ENCODE results near the gene KCNQ1. TPM values are rescaled to one million over a fixed set of nuclear protein-coding genes. Genes with fewer than 3 reads are reported as not detected.

KCNQ1 gene
- total RNA-seq, 2 experiments from 2014 or later, result 20.4 to 24.3 TPM

DNA sequence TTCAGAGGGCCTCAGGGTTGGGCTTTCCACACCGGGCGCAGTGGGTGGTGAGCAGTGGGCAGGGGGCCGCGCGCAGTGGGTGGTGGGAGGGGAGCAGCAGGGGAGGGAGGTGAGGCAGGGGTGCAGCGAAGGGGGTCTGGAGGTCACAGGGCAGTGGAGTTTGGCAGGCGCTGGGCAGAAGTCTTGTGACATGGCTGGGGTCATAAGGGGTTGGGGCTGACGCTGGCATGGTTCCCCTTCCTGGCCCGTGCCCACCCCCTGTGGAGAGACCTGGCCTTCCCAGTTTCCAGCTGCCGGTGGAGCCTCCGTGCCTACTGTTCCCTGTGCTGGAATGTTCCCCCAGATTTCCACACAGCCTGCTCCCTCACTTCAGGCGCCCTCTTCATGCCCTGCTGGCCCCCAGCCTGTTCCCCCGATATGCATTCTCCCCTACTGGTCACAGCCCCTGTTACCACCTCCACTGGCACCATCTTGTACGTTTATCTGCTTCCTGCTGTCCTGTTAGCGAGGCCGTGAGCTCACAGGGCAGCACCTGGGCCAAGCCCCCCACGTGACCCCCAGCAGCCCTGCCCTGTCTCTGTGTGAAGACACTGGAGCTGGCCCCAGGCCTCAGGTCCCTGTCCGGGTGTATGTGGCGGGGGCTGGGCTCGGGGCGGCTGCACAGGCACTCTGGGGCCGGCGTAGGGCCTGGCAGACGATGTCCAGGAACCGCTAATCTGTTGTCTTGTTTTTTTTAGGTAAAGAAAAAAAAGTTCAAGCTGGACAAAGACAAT, 143.4 kb downstream of the KCNQ1 start:
- CTCF ChIA-PET, result interaction anchor here (1.1 kb wide), 1 partner anchor 81 kb away, joined by 4 read pairs; no protein-coding TSS in a partner anchor
- Mint-ChIP-seq H3K4me1 (no peaks in the 10 kb centered on the region), H3K27me3 (no peaks in the 10 kb centered on the region), H3K9me3 (no peaks in the 10 kb centered on the region), H3K4me3 (no peak overlapping the region), H3K27ac (no peak overlapping the region), H3K36me3 (ENCODE audit: low read depth) (no peaks in the 10 kb centered on the region)
- DNase-seq, result peak; percentile 5
- POLR2A ChIA-PET, result no interaction called here

GRCh38 chr11:2588809-2589537, 144.2 kb downstream of the KCNQ1 start:
- Mint-ChIP-seq H3K27ac (no peak overlapping the region), H3K27me3 (no peaks in the 10 kb centered on the region), H3K36me3 (ENCODE audit: low read depth) (no peaks in the 10 kb centered on the region), H3K4me1 (no peaks in the 10 kb centered on the region), H3K9me3 (no peaks in the 10 kb centered on the region), H3K4me3 (no peak overlapping the region)
- DNase-seq, result no peak
- CTCF ChIA-PET, result interaction anchor here (1.1 kb wide), 1 partner anchor 80 kb away, joined by 4 read pairs; no protein-coding TSS in a partner anchor
- POLR2A ChIA-PET, result no interaction called here

DNA sequence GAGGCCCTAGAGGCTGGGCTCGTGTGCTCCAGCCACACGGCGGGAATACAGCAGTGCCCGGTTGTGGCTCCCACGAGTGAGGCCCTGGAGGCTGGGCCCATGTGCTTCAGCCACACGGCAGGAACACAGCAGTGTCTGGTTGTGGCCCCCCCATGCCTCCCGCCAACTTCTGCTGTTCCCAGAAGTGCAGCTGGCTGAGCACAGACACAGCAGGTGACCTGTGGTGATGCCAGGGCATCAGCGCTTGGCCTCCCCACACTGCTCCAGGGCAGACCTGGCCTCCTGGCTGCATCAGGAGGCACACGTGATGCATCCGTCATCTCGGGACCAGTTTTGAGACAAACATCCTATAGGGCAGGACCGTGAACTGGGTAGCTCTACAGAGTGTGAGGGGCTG, 144.7 kb downstream of the KCNQ1 start:
- H3K9me3 Mint-ChIP-seq, result no peaks in the 10 kb centered on the region
- POLR2A ChIA-PET, result no interaction called here
- H3K36me3 Mint-ChIP-seq (ENCODE audit: low read depth), result no peaks in the 10 kb centered on the region
- H3K27me3 Mint-ChIP-seq, result no peaks in the 10 kb centered on the region
- no peak overlapping the region for H3K27ac Mint-ChIP-seq
- no peak for DNase-seq
- CTCF ChIA-PET, result interaction anchor here (1.1 kb wide), 1 partner anchor 79 kb away, joined by 4 read pairs; no protein-coding TSS in a partner anchor
- H3K4me1 Mint-ChIP-seq, result no peaks in the 10 kb centered on the region
- H3K4me3 Mint-ChIP-seq, result no peak overlapping the region

GRCh38 chr11:2590131-2590964, 145.5 kb downstream of the KCNQ1 start:
- Mint-ChIP-seq H3K27me3 (no peaks in the 10 kb centered on the region), H3K4me1 (no peaks in the 10 kb centered on the region), H3K9me3 (no peaks in the 10 kb centered on the region), H3K27ac (no peak overlapping the region), H3K36me3 (ENCODE audit: low read depth) (no peaks in the 10 kb centered on the region), H3K4me3 (no peak overlapping the region)
- POLR2A ChIA-PET, result no interaction called here
- CTCF ChIA-PET, result no interaction called here
- DNase-seq, result no peak

GRCh38 chr11:2590965-2591754, 146.4 kb downstream of the KCNQ1 start:
- Mint-ChIP-seq H3K27ac (no peak overlapping the region), H3K36me3 (ENCODE audit: low read depth) (no peaks in the 10 kb centered on the region), H3K9me3 (no peaks in the 10 kb centered on the region)

GRCh38 chr11:2591805-2592204, 147.0 kb downstream of the KCNQ1 start:
- DNase-seq, result no peak
- ChIA-PET POLR2A (no interaction called here), CTCF (no interaction called here)
- H3K27me3 Mint-ChIP-seq, result no peaks in the 10 kb centered on the region
- H3K4me1 Mint-ChIP-seq, result no peaks in the 10 kb centered on the region
- peaks cover 2% of the 10 kb centered on the region for H3K9me3 Mint-ChIP-seq
- H3K4me3 Mint-ChIP-seq, result no peak overlapping the region
- H3K36me3 Mint-ChIP-seq (ENCODE audit: low read depth), result no peaks in the 10 kb centered on the region
- H3K27ac Mint-ChIP-seq, result no peak overlapping the region

More at GRCh38 chr11:2590965-2591754, 146.4 kb downstream of the KCNQ1 start:
- no peaks in the 10 kb centered on the region for H3K4me1 Mint-ChIP-seq
- no peak overlapping the region for H3K4me3 Mint-ChIP-seq
- H3K27me3 Mint-ChIP-seq, result no peaks in the 10 kb centered on the region
- no peak for DNase-seq
- CTCF ChIA-PET, result no interaction called here
- POLR2A ChIA-PET, result no interaction called here

DNA sequence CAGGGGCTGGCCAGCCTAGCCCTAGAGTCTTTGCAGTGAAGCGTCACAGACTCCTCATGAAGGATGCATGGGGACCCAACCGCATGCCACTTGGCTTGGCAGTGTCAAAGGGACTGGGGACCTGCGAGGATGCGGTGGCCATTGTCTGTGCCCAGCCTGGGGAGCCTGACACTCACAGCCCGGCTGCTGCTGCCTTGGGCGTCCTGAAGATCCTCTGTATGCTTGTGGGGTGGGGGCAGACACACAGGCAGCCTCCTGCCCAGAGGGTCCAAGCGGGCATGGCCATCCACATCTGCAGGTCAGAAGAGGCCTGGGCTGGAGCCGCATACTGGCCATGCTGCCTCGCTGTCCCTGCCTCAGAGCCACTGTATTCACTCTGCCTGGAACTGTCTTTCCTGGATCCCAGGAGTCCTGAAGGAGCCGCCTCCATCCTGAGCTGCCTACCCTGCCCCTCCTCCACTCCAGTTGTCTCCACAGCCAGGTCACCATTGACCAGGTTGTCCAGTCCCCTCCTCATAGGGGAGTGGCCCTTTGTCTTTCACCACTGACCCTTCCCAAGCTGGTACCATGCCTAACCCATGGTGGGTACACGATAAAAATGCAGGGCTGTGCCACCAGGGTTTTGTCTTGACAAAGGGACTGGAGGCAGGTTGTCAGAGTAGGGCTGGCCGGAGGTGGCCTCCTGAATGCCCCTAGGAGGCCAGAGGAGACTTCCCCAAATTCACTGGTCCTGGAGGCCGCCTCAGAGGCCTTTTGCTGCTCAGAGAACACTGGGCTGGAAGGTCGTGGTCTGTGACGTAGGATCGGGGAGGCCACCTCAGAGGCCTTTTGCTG, 148.0 kb downstream of the KCNQ1 start:
- POLR2A ChIA-PET, result no interaction called here
- H3K36me3 Mint-ChIP-seq (ENCODE audit: low read depth), result peaks cover 1% of the 10 kb centered on the region
- no peaks in the 10 kb centered on the region for H3K4me1 Mint-ChIP-seq
- no peaks in the 10 kb centered on the region for H3K27me3 Mint-ChIP-seq
- no peak overlapping the region for H3K4me3 Mint-ChIP-seq
- peak; percentile 4 for DNase-seq
- H3K9me3 Mint-ChIP-seq, result peaks cover 8% of the 10 kb centered on the region
- H3K27ac Mint-ChIP-seq, result no peak overlapping the region
- CTCF ChIA-PET, result no interaction called here

DNA sequence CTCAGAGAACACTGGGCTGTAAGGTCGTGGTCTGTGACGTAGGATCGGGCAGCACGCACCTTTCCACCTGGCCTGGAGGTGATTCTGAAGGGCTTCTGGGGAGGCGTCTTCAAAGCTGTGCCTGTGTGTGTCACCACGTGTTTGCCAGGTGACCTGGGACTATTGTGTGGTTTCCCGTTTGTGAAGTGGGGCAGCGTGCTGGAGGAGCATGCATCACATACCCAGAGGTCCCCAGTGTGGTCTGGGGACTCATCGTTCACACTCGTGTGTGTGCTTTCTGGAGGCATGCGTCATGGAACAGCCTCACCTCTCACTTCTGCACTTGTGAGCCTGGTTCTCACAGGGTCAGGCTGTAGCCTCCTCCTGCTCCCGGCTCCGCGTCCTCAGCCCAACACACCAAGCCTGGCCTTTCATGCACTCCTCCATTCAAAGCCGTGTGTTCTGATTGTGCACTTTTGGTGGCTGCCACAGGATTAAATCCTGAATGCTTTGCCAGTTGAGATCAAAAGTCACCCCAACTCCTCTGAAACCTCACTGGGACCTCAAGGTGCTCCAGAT, 148.7 kb downstream of the KCNQ1 start:
- Mint-ChIP-seq H3K9me3 (peaks cover 12% of the 10 kb centered on the region), H3K4me3 (no peak overlapping the region), H3K4me1 (no peaks in the 10 kb centered on the region), H3K27me3 (no peaks in the 10 kb centered on the region), H3K27ac (no peak overlapping the region), H3K36me3 (ENCODE audit: low read depth) (peaks cover 1% of the 10 kb centered on the region)
- DNase-seq, result no peak
- POLR2A ChIA-PET, result no interaction called here
- CTCF ChIA-PET, result no interaction called here

GRCh38 chr11:2594267-2594666, 149.5 kb downstream of the KCNQ1 start:
- CTCF ChIA-PET, result no interaction called here

DNA sequence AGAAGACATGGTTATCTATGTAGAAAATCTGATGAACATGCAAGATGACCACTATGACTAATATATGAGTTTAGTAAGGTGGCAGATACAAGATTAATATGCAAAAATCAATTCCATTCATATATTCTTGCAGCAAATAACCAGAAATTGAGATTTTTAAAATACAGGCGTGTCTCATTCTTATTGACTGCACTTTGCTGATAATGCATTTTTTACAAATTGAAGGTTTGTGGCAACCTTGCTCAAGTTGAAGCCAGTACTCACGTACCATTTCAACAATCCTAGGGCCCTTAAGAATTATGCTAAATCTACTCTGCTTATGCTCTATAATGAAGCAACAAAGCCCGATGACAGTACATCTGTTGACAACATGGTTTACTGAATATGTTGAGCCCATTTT, 150.4 kb downstream of the KCNQ1 start:
- Mint-ChIP-seq H3K27me3 (no peaks in the 10 kb centered on the region), H3K27ac (no peak overlapping the region), H3K9me3 (peaks cover 16% of the 10 kb centered on the region), H3K4me3 (no peak overlapping the region), H3K4me1 (no peaks in the 10 kb centered on the region), H3K36me3 (ENCODE audit: low read depth) (peaks cover 6% of the 10 kb centered on the region)
- no peak for DNase-seq
- CTCF ChIA-PET, result no interaction called here
- POLR2A ChIA-PET, result no interaction called here

More at GRCh38 chr11:2594267-2594666, 149.5 kb downstream of the KCNQ1 start:
- POLR2A ChIA-PET, result no interaction called here
- DNase-seq, result no peak
- peaks cover 6% of the 10 kb centered on the region for H3K36me3 Mint-ChIP-seq (ENCODE audit: low read depth)
- peaks cover 16% of the 10 kb centered on the region for H3K9me3 Mint-ChIP-seq
- no peaks in the 10 kb centered on the region for H3K4me1 Mint-ChIP-seq
- no peaks in the 10 kb centered on the region for H3K27me3 Mint-ChIP-seq
- no peak overlapping the region for H3K4me3 Mint-ChIP-seq
- H3K27ac Mint-ChIP-seq, result no peak overlapping the region

- ChIA-PET CTCF (no interaction called here), POLR2A (no interaction called here)
- H3K36me3 Mint-ChIP-seq (ENCODE audit: low read depth), result peaks cover 6% of the 10 kb centered on the region
Measured at GRCh38 chr11:2599561-2600189, 154.9 kb downstream of the KCNQ1 start.

More at GRCh38 chr11:2599561-2600189, 154.9 kb downstream of the KCNQ1 start:
- Mint-ChIP-seq H3K27me3 (no peaks in the 10 kb centered on the region), H3K4me3 (no peak overlapping the region), H3K27ac (no peak overlapping the region), H3K9me3 (peaks cover 17% of the 10 kb centered on the region), H3K4me1 (no peaks in the 10 kb centered on the region)
- DNase-seq, result no peak

Measured in activated CD4-positive, alpha-beta T cell treated with anti-CD3 and anti-CD28 coated beads, Interleukin-2, amount 10 ng/mL, durations not matched to agents 7 days and 5 days (primary cell).